Measurements from ENCODE around the gene ADPRHL1. TPM values are rescaled to one million over a fixed set of nuclear protein-coding genes. Genes with fewer than 3 reads are reported as not detected.
"Not testable (repeated sequence)": the region's sequence is repeated elsewhere in the genome, so short reads cannot be mapped to it uniquely, and the experiment has no call there.

The ADPRHL1 gene
- polyA plus RNA-seq, 3 donors = 0.15 to 0.52 (median 0.27) TPM

GRCh38 chr13:113387396-113387795, 65.9 kb downstream of the ADPRHL1 start:
- no peak for DNase-seq
- no peaks in the 10 kb centered on the region for H3K4me1 ChIP-seq (ENCODE audit: control insufficient read depth in 1 of 2, insufficient read depth in 2 of 2, low read length in 2 of 2)
- H3K4me2 ChIP-seq (replicated peaks; ENCODE audit: extremely low read depth, low read length, poor library complexity, severe bottlenecking) = no peak overlapping the region
- no peak overlapping the region for H3K27ac Mint-ChIP-seq
- H3K27me3 ChIP-seq (ENCODE audit: control insufficient read depth in 2 of 2, insufficient read depth in 2 of 2, low read length in 2 of 2) = no peaks in the 10 kb centered on the region
- no peak overlapping the region for H3K4me3 Mint-ChIP-seq
- no peak overlapping the region for H3K27ac ChIP-seq (ENCODE audit: low read depth in 1 of 2, low read length in 2 of 2)
- H3K9me3 ChIP-seq (replicated peaks in 1 of 2; ENCODE audit: control insufficient read depth in 1 of 2, insufficient read depth in 1 of 2, low read length in 2 of 2) = peaks cover 8 to 11% of the 10 kb centered on the region in 2 donors
- H2AFZ ChIP-seq (ENCODE audit: insufficient read depth, low read depth, low read length, poor library complexity, severe bottlenecking) = no peak overlapping the region
- no peaks in the 10 kb centered on the region for H3K79me2 ChIP-seq (ENCODE audit: insufficient read depth, low read length)
- intact Hi-C loops (cut with micrococcal nuclease) = no loop called here
- no peak overlapping the region for H3K9ac ChIP-seq (ENCODE audit: insufficient read depth, low read length, poor library complexity, severe bottlenecking)
- no peaks in the 10 kb centered on the region for H3K36me3 ChIP-seq (replicated peaks in 1 of 2; ENCODE audit: control insufficient read depth in 1 of 2, insufficient read depth in 2 of 2, low read length in 2 of 2)
- WGBS (ENCODE audit: insufficient coverage) = 100% methylated on average over 1 of the region's 1 CpG
- H3K36me3 Mint-ChIP-seq = no peaks in the 10 kb centered on the region
- no peaks in the 10 kb centered on the region for H3K4me1 Mint-ChIP-seq
- no peak overlapping the region for H3K4me3 ChIP-seq (replicated peaks in 1 of 3; ENCODE audit: low read depth in 2 of 3, low read length in 3 of 3)
- TF ChIP-seq, protein P1, sequence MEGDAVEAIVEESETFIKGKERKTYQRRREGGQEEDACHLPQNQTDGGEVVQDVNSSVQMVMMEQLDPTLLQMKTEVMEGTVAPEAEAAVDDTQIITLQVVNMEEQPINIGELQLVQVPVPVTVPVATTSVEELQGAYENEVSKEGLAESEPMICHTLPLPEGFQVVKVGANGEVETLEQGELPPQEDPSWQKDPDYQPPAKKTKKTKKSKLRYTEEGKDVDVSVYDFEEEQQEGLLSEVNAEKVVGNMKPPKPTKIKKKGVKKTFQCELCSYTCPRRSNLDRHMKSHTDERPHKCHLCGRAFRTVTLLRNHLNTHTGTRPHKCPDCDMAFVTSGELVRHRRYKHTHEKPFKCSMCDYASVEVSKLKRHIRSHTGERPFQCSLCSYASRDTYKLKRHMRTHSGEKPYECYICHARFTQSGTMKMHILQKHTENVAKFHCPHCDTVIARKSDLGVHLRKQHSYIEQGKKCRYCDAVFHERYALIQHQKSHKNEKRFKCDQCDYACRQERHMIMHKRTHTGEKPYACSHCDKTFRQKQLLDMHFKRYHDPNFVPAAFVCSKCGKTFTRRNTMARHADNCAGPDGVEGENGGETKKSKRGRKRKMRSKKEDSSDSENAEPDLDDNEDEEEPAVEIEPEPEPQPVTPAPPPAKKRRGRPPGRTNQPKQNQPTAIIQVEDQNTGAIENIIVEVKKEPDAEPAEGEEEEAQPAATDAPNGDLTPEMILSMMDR (IDR thresholded peaks at IDR 0.05) = no peak
- H3K27me3 Mint-ChIP-seq (ENCODE audit: low read depth in 3 of 3) = peaks cover 4 to 6% (median 5%) of the 10 kb centered on the region in 3 donors
- no peaks in the 10 kb centered on the region for H4K20me1 ChIP-seq (ENCODE audit: insufficient read depth, low read length)
- peaks cover 9 to 53% (median 39%) of the 10 kb centered on the region in 7 donors for H3K9me3 Mint-ChIP-seq

- Histone ChIP-seq H3K4me3 (replicated peaks in 1 of 3; ENCODE audit: low read depth in 2 of 3, low read length in 3 of 3) (no peak overlapping the region), H3K27ac (ENCODE audit: low read depth in 1 of 2, low read length in 2 of 2) (no peak overlapping the region), H3K4me2 (replicated peaks; ENCODE audit: extremely low read depth, low read length, poor library complexity, severe bottlenecking) (no peak overlapping the region), H3K36me3 (replicated peaks in 1 of 2; ENCODE audit: control insufficient read depth in 1 of 2, insufficient read depth in 2 of 2, low read length in 2 of 2) (no peaks in the 10 kb centered on the region), H3K9me3 (replicated peaks in 1 of 2; ENCODE audit: control insufficient read depth in 1 of 2, insufficient read depth in 1 of 2, low read length in 2 of 2) (peaks cover 0 to 3% of the 10 kb centered on the region in 2 donors), H2AFZ (ENCODE audit: insufficient read depth, low read depth, low read length, poor library complexity, severe bottlenecking) (no peak overlapping the region), H4K20me1 (ENCODE audit: insufficient read depth, low read length) (no peaks in the 10 kb centered on the region), H3K27me3 (ENCODE audit: control insufficient read depth in 2 of 2, insufficient read depth in 2 of 2, low read length in 2 of 2) (peaks cover 0 to 6% of the 10 kb centered on the region in 2 donors), H3K4me1 (ENCODE audit: control insufficient read depth in 1 of 2, insufficient read depth in 2 of 2, low read length in 2 of 2) (no peaks in the 10 kb centered on the region), H3K79me2 (ENCODE audit: insufficient read depth, low read length) (no peaks in the 10 kb centered on the region), H3K9ac (ENCODE audit: insufficient read depth, low read length, poor library complexity, severe bottlenecking) (no peak overlapping the region)
- Mint-ChIP-seq H3K4me3 (no peak overlapping the region), H3K27ac (no peak overlapping the region), H3K9me3 (peaks cover 11 to 45% (median 32%) of the 10 kb centered on the region in 7 donors), H3K27me3 (ENCODE audit: low read depth in 3 of 3) (peaks cover 8 to 23% (median 15%) of the 10 kb centered on the region in 3 donors), H3K4me1 (no peaks in the 10 kb centered on the region), H3K36me3 (no peaks in the 10 kb centered on the region)
- DNase-seq = no peak
- TF ChIP-seq, protein P1 (IDR thresholded peaks at IDR 0.05) = no peak
- 98% methylated on average over 7 of the region's 9 CpGs for WGBS (ENCODE audit: insufficient coverage)
- intact Hi-C loops (cut with micrococcal nuclease) = no loop called here
Measured at GRCh38 chr13:113383089-113383488, 70.2 kb downstream of the ADPRHL1 start.

DNA sequence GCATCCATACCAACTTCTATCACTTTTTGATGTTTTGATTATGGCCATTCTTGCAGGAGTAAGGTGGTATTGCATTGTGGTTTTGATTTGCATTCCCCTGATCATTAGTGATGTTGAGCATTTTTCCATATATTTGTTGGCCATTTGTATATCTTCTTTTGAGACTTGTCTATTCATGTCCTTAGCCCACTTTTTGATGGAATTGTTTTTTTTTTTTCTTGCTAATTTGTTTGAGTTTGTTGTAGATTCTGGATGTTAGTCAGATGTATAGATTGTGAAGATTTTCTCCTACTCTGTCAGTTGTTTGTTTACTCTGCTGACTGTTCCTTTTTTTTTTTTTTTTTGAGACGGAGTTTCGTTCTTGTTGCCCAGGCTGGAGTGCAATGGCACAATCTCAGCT, 70.7 kb downstream of the ADPRHL1 start:
- H3K4me2 ChIP-seq (replicated peaks; ENCODE audit: extremely low read depth, low read length, poor library complexity, severe bottlenecking); H3K4me1 Mint-ChIP-seq; H3K36me3 Mint-ChIP-seq; H3K27ac ChIP-seq (ENCODE audit: low read depth in 1 of 2, low read length in 2 of 2); H3K4me3 ChIP-seq (replicated peaks in 1 of 3; ENCODE audit: low read depth in 2 of 3, low read length in 3 of 3); H3K27me3 ChIP-seq (ENCODE audit: control insufficient read depth in 2 of 2, insufficient read depth in 2 of 2, low read length in 2 of 2); H3K36me3 ChIP-seq (replicated peaks in 1 of 2; ENCODE audit: control insufficient read depth in 1 of 2, insufficient read depth in 2 of 2, low read length in 2 of 2); H3K9ac ChIP-seq (ENCODE audit: insufficient read depth, low read length, poor library complexity, severe bottlenecking); H3K9me3 ChIP-seq (replicated peaks in 1 of 2; ENCODE audit: control insufficient read depth in 1 of 2, insufficient read depth in 1 of 2, low read length in 2 of 2); intact Hi-C loops (cut with micrococcal nuclease); H3K4me3 Mint-ChIP-seq; H3K79me2 ChIP-seq (ENCODE audit: insufficient read depth, low read length); H4K20me1 ChIP-seq (ENCODE audit: insufficient read depth, low read length); H3K4me1 ChIP-seq (ENCODE audit: control insufficient read depth in 1 of 2, insufficient read depth in 2 of 2, low read length in 2 of 2); H3K27ac Mint-ChIP-seq; DNase-seq; H2AFZ ChIP-seq (ENCODE audit: insufficient read depth, low read depth, low read length, poor library complexity, severe bottlenecking): not testable (repeated sequence)
- no CpG with 5 or more reads among the region's 2 CpGs for WGBS (ENCODE audit: insufficient coverage)
- H3K9me3 Mint-ChIP-seq = peaks cover 11 to 43% (median 29%) of the 10 kb centered on the region in 7 donors
- peaks cover 13 to 22% (median 15%) of the 10 kb centered on the region in 3 donors for H3K27me3 Mint-ChIP-seq (ENCODE audit: low read depth in 3 of 3)

Measured in CD14-positive monocyte (primary cell).